ENCODE results near the gene PMVK.

The PMVK gene

DNA sequence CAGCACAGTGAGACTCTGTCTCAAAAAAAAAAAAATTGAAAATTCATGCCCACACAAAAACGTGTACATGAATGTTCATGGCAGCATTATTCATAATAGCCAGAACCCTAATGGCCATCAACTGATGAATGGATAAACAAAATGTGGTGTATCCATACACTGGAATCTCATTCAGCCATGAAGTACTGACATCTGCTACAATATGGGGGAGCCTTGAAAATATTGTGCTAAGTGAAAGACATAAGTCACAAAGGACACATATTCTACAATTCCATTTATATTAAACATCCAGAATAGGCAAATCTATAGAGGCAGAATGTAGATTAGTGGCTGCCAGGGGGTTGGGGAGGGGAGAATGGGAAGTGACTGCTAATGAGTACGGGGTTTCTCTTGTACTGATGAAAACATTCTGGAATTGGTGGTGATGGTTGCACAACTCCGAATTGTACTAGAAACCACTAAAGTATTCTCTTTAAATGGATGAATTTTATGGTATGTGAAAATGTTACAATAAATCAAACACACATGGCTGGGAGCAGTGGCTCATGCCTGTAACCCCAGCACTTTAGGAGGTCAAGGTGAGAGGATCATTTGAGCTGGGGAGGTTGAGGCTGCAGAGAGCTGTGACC lies 33.5 kb downstream of the PMVK start:
- no peak for TF ChIP-seq CTCF (IDR thresholded peaks at IDR 0.05; ENCODE audit: control insufficient read depth, insufficient read depth, low read depth, low read length, missing control alignments)
- no peak for DNase-seq (ENCODE audit: low read depth)
- no peak overlapping the region for H3K4me3 ChIP-seq (ENCODE audit: control insufficient read depth, low read depth, low read length)

- no peak overlapping the region for H3K4me3 ChIP-seq (ENCODE audit: control insufficient read depth, low read depth, low read length)
- no peak for DNase-seq (ENCODE audit: low read depth)
- TF ChIP-seq CTCF (IDR thresholded peaks at IDR 0.05; ENCODE audit: control insufficient read depth, insufficient read depth, low read depth, low read length, missing control alignments) = no peak
Measured at GRCh38 chr1:154901591-154901990, 34.9 kb downstream of the PMVK start.

- DNase-seq (ENCODE audit: low read depth) = no peak
- no peak for TF ChIP-seq CTCF (IDR thresholded peaks at IDR 0.05; ENCODE audit: control insufficient read depth, insufficient read depth, low read depth, low read length, missing control alignments)
- H3K4me3 ChIP-seq (ENCODE audit: control insufficient read depth, low read depth, low read length) = no peak overlapping the region
Measured at GRCh38 chr1:154899041-154899440, 37.5 kb downstream of the PMVK start.

DNA sequence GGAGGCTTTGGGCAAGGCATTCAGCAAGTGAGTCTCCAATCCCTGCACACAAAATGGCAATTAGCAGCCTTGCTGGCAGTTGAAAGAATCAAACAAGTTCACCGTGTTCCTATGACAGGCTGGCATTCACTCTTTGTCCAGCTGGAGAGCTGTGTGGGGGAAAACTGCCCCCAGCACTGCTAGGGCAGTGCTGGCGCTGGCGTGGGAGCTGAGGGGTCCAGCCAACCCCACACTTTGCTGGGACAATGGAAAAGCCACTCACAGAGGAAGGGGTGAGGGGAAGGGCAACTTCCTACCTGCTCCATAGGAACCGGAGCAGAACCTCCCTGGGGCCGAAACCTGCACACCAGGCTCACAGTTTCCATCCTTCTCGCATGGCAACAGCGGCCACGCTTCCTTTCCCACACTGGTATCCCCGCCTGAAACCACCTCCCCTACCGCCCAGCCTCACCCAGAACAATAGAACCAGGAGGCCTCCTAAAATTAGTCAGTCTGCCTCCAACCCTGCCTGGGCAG lies 39.7 kb downstream of the PMVK start:
- H3K4me3 ChIP-seq (ENCODE audit: control insufficient read depth, low read depth, low read length) = no peak overlapping the region
- no peak for TF ChIP-seq CTCF (IDR thresholded peaks at IDR 0.05; ENCODE audit: control insufficient read depth, insufficient read depth, low read depth, low read length, missing control alignments)
- no peak for DNase-seq (ENCODE audit: low read depth)

DNA sequence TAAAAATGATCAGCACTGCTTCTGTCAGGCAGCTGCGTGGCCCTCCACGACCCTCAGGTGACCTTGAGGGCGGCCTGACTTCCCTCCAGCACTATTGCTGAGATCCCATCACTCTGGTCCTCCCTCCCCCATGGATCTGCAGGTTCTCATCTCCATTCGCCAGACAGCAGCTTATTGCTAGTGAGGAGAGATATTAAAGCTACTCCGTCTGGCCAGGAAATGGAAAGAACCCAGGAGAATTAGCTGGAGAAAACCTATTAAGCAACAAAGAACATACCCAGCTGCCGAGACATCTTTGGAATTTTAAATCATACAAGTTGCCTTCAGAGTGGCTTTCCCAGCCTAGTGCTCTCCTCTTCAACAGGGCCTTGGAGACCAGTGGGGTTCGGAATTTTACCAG lies 40.7 kb downstream of the PMVK start:
- TF ChIP-seq CTCF (IDR thresholded peaks at IDR 0.05; ENCODE audit: control insufficient read depth, insufficient read depth, low read depth, low read length, missing control alignments) = no peak
- DNase-seq (ENCODE audit: low read depth) = no peak
- no peak overlapping the region for H3K4me3 ChIP-seq (ENCODE audit: control insufficient read depth, low read depth, low read length)

GRCh38 chr1:154891452-154891851 lies 45.1 kb downstream of the PMVK start:
- no peak for DNase-seq (ENCODE audit: low read depth)
- H3K4me3 ChIP-seq (ENCODE audit: control insufficient read depth, low read depth, low read length) = no peak overlapping the region
- TF ChIP-seq CTCF (IDR thresholded peaks at IDR 0.05; ENCODE audit: control insufficient read depth, insufficient read depth, low read depth, low read length, missing control alignments) = no peak

Measured in AG09309 (cell line).